ENCODE data around the gene SLC44A4. TPM values are rescaled to one million over a fixed set of nuclear protein-coding genes. Genes with fewer than 3 reads are reported as not detected.
"Not testable (repeated sequence)": the region's sequence is repeated elsewhere in the genome, so short reads cannot be mapped to it uniquely, and the experiment has no call there.

The SLC44A4 gene
- polyA plus RNA-seq, 5 donors: 10.2 to 24.4 (median 19.1) TPM

GRCh38 chr6:31830886-31831335 lies 47.9 kb downstream of the SLC44A4 start:
- no peak for DNase-seq

GRCh38 chr6:31829633-31830283 lies 49.0 kb downstream of the SLC44A4 start:
- peak in 1 of 2 donors; percentile 73 for DNase-seq

GRCh38 chr6:31827286-31828079 lies 51.3 kb downstream of the SLC44A4 start, which contains the start of gene HSPA1B:
Gene HSPA1B (plus strand): TSS chr6:31827738. CDS start chr6:31827951, 213 bp downstream.
- peak; percentile 99 to 100 for DNase-seq

- DNase-seq: no peak
These were observed 52.0 kb downstream of the SLC44A4 start for GRCh38 chr6:31826793-31827285.

- DNase-seq: no peak
These were observed 53.2 kb downstream of the SLC44A4 start for GRCh38 chr6:31825553-31825952.

- DNase-seq: not testable (repeated sequence)
These were observed 55.1 kb downstream of the SLC44A4 start for GRCh38 chr6:31823592-31824196.

- DNase-seq: peak; percentile 71 to 72
These were observed 56.6 kb downstream of the SLC44A4 start for GRCh38 chr6:31822036-31822821.

GRCh38 chr6:31821301-31822035 lies 57.3 kb downstream of the SLC44A4 start:
- peak; percentile 61 to 68 for DNase-seq

GRCh38 chr6:31820399-31820798 lies 58.4 kb downstream of the SLC44A4 start:
- DNase-seq: not testable (repeated sequence)

GRCh38 chr6:31819871-31820299 lies 58.9 kb downstream of the SLC44A4 start:
- DNase-seq: no peak

GRCh38 chr6:31817929-31818511 lies 60.8 kb downstream of the SLC44A4 start:
- not testable (repeated sequence) for DNase-seq

- DNase-seq: not testable (repeated sequence)
These were observed 61.5 kb downstream of the SLC44A4 start for GRCh38 chr6:31817133-31817928.

GRCh38 chr6:31815025-31815838 lies 63.6 kb downstream of the SLC44A4 start, which contains the start of the genes HSPA1A and HSPA1L:
Gene HSPA1A (plus strand): TSS chr6:31815543. CDS start chr6:31815757, 214 bp downstream.
Gene HSPA1L (minus strand): TSS chr6:31815283. CDS start chr6:31811972, 3,311 bp downstream.
- DNase-seq: peak; percentile 95 to 97

GRCh38 chr6:31814677-31815024 lies 64.1 kb downstream of the SLC44A4 start:
- DNase-seq: peak; percentile 96

GRCh38 chr6:31813465-31813849 lies 65.3 kb downstream of the SLC44A4 start:
- no peak for DNase-seq
